Fibroblast of mammary gland (primary cell): ENCODE data around the gene LIG1.
A peak's percentile ranks its signal among the peaks of the same experiment; 100 is the strongest.
"Not testable (repeated sequence)": the region's sequence is repeated elsewhere in the genome, so short reads cannot be mapped to it uniquely, and the experiment has no call there.

Source experiments
- DNase-seq: peaks from one replicate; pipeline ENCODE4 v3.0.0-alpha.2; 2010; ENCODE audit warnings: low read depth
- H3K4me3 ChIP-seq: 2 replicates; pipeline ENCODE4 v1.5.1; 2011; ENCODE audit warnings: low read depth, mild to moderate bottlenecking, low read length, moderate library complexity; ENCODE audit not compliant: control insufficient read depth
- TF ChIP-seq, protein P1 (sequence below): conservative IDR thresholded peaks from 2 replicates; pipeline ENCODE4 v1.5.1; 2011; ENCODE audit warnings: low read depth, low read length, inconsistent platforms; ENCODE audit not compliant: control insufficient read depth, insufficient read depth

The LIG1 gene

DNA sequence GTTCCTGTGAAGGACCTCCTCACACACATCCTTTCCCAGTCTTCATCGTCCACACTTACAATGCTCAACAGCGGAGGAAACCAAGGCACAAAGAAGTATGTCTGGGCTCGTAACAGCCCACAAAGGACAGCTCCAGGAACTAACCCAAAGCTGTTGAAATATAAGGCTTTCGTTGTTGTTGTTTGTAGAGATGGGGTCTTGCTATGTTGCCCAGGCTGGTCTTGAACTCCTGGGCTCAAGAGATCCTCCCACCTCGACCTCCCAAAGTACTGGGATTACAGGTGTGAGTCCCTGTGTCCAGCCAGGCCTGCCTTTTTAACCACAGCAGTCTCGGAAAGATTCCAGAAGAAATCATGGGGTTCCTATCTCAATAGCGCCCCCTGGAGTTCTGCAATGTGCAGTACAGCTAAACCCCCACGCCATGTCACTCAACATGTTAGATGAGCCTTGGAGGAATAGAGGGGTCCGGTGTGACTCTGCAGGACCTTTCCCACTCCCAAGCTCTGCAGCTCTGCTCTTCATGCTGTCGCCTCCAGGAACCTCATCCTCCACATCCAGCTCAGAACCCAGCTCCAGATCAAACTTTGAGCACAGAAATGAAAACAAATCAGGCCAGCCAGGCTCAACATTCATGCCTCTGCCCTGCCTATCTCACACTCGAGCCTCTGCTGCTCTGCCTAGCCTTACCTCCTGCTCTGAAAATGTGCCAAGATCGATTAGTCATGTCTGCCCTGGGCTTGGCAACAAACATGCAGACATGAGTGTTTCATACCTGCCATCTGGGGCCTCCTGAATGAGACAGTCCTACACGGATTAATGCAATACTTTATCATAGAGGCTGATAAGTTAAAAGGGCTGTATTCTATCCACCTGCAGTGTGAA is 67.0 kb downstream of the LIG1 start:
- H3K4me3 ChIP-seq, result no peak overlapping the region
- DNase-seq, result peak; percentile 59
- TF ChIP-seq, protein P1, sequence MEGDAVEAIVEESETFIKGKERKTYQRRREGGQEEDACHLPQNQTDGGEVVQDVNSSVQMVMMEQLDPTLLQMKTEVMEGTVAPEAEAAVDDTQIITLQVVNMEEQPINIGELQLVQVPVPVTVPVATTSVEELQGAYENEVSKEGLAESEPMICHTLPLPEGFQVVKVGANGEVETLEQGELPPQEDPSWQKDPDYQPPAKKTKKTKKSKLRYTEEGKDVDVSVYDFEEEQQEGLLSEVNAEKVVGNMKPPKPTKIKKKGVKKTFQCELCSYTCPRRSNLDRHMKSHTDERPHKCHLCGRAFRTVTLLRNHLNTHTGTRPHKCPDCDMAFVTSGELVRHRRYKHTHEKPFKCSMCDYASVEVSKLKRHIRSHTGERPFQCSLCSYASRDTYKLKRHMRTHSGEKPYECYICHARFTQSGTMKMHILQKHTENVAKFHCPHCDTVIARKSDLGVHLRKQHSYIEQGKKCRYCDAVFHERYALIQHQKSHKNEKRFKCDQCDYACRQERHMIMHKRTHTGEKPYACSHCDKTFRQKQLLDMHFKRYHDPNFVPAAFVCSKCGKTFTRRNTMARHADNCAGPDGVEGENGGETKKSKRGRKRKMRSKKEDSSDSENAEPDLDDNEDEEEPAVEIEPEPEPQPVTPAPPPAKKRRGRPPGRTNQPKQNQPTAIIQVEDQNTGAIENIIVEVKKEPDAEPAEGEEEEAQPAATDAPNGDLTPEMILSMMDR, result peak; percentile 78

DNA sequence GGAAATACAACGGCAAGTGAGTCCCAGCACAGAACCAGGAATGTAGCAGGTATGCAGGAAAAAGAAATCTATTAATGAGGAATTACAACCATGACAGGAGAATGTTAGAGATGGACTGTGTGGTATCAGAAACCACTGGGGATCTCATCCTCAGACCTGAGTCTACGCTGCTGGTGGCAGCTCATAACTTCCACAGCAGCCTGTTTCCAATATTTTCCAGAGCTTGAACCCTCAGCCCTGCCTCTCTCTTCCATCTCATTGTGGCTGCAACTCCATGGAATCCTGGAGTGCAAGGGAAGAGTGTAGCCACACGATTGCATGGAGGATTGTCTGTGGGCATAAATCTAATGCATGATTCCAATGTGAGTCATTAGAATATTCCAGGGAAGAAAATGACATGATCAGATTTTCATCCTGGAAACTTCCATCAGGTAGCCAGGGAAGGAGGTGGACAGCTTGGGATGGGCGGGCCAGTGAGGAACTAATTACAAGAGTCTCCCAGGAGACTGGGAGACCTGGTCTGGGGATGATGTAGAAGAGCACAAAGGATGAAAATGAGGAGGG is 74.5 kb downstream of the LIG1 start:
- peak; percentile 33 for DNase-seq
- TF ChIP-seq, protein P1, result no peak
- no peak overlapping the region for H3K4me3 ChIP-seq

DNA sequence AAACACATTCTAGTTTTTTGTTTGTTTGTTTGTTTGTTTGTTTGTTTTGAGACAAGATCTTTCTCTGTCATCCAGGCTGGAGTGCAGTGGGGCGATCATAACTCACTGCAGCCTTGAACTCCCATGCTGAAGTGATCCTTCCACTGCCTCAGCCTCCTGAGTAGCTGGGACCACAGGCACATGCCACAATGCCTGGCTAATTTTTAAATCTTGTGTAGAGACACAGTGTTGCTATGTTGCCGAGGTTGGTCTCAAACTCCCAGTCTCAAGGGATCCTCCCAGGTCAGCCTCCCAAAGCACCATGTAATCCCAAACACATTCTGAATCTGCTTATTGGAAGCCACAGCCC is 75.3 kb downstream of the LIG1 start:
- H3K4me3 ChIP-seq, result no peak overlapping the region
- TF ChIP-seq, protein P1, result no peak
- no peak for DNase-seq

DNA sequence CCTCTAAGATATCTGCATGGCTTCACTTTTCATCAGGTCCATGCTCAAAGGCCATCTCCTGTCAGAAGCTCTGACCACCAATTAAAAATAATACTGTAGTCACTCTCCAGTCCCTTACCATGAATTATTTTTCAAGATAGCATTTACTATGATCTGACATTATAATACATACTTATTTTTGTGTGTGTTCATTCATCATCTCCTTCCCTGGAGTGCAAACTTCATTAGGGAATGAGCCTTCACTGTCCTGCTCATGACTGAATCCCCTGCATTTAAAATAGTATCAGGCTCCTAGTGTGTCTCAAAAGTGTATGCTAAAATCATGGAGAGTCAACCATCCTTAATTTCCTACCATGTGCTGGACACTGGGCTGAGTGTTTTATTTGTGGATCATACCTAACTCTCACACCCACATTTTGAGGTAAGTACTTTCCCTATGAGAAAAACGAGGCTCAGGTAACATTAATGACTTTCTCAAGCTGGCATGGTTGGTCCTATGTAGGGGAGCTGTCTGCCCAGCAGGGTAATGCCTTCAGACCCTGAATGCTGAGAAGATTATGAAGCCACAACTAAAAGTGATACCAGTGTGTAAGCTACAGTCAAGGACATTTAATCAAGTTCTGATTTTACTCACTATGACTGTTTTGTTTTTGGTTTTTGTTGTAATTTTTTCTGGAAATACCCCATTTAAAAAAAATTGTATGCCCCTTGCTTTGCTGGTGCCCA is 75.9 kb downstream of the LIG1 start:
- no peak overlapping the region for H3K4me3 ChIP-seq
- no peak for DNase-seq
- TF ChIP-seq, protein P1, result no peak

DNA sequence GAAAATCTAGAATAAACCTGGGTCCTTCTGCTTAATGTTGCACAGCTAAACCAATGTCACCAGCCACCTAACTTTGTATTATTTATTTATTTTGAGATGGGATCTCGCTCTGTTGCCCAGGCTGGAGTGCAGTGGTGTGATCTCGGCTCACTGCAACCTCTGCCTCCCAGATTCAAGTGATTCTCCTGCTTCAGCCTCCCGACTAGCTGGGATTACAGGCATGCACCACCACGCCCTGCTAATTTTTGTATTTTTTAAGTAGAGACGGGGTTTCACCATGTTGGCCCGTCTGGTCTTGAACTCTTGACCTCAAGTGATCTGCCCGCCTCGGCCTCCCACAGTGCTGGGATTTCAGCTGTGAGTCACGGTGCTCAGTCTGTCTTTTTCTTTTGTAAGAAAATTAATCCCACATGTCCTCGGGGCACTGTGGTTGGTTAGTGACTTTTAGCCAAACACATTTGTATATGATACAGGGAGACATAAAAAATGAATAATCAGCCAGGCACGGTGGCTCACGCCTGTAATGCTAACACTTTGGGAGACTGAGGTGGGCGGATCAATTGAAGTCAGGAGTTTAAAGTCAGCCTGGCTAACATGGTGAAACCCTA is 78.9 kb downstream of the LIG1 start:
- DNase-seq, result peak; percentile 98
- H3K4me3 ChIP-seq, result not testable (repeated sequence)

DNA sequence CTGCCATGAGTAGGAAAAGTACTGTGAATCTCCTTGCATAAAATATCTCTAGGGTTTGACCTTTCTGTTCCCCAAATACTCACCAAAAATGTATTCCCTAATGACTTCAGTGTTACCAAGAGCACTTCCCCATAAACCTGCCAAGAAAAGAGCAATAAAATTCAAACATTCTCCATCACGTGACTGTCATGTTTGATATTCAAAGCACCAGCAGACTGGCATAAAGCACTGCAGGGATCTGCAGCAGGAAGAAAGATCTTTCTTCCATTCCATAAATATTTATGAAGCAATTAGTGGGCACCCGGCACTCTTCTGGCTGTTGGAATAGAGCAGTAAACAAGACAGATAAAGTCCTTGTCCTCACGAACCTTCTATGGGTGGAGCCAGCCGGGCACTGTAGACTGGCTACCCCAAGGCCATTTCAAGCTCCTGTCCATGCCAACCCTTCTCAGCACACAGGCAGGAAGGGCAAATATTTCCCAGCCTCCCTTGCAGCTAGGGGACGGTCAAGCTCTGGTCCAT is 79.8 kb downstream of the LIG1 start:
- TF ChIP-seq, protein P1, result no peak
- DNase-seq, result no peak

DNA sequence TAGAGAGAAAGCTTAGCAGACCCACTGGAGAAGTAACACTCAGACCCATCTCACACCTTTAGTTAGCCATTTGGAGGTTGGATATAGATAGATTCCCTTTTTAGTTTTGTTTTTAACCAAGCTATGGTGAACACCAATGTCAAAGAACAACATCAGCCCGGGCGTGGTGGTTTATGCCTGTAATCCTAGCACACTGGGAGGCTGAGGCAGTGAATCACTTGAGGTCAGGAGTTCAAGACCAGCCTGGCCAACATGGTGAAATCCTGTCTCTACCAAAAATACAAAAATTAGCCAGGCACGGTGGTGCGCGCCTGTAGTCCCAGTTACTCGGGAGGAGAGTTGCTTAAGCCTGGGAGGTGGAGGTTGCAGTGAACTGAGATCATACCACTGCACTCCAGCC is 81.2 kb downstream of the LIG1 start:
- DNase-seq, result peak; percentile 6
- H3K4me3 ChIP-seq, result not testable (repeated sequence)

More for the DNA sequence above, 79.8 kb downstream of the LIG1 start:
- H3K4me3 ChIP-seq, result no peak overlapping the region
